HepG2 (cell line): ENCODE measurements around the gene PYCARD. TPM values are rescaled to one million over a fixed set of nuclear protein-coding genes. Genes with fewer than 3 reads are reported as not detected.
A peak's percentile ranks its signal among the peaks of the same experiment; 100 is the strongest.

ENCODE experiments used
- AGO2 ChIP-seq: fragments of 200-400 bp; formaldehyde crosslinking; optimal IDR thresholded peaks from 2 replicates; pipeline ENCODE3; 2017; ENCODE audit warnings: mild to moderate bottlenecking, low read depth, low read length, moderate library complexity
- CHD2 ChIP-seq: IDR thresholded peaks from 2 replicates; pipeline ENCODE4 v1.6.1; 2011; ENCODE audit warnings: low read depth, low read length, improper control_type of control experiment
- ERF ChIP-seq: IDR thresholded peaks from 2 replicates; pipeline ENCODE4 v1.6.1; 2018; ENCODE audit warnings: missing biosample characterization, missing genetic modification reagents
- ETV6 ChIP-seq: sonication (generic); formaldehyde crosslinking; conservative IDR thresholded peaks from 2 replicates; pipeline ENCODE4 v1.4.0; 2020; ENCODE audit warnings: missing genetic modification reagents
- GRHL1 ChIP-seq: sonication (generic); formaldehyde crosslinking; conservative IDR thresholded peaks from 2 replicates; pipeline ENCODE4 v1.8.0; 2022; ENCODE audit warnings: missing genetic modification reagents
- KDM3A ChIP-seq: IDR thresholded peaks from 2 replicates; pipeline ENCODE4 v1.6.1; 2018; ENCODE audit warnings: low read depth, missing compliant biosample characterization
- KDM5B ChIP-seq: sonication (generic); formaldehyde crosslinking; IDR thresholded peaks from 2 replicates; pipeline ENCODE4 v1.4.0; 2020; ENCODE audit warnings: missing genetic modification reagents, mild to moderate bottlenecking, borderline replicate concordance
- KLF6 ChIP-seq: IDR thresholded peaks from 2 replicates; pipeline ENCODE4 v1.8.0; 2016; ENCODE audit warnings: missing biosample characterization, missing genetic modification reagents
- MATR3 ChIP-seq: sonication (generic); formaldehyde crosslinking; IDR thresholded peaks from 2 replicates; pipeline ENCODE4 v1.4.0; 2020; ENCODE audit warnings: missing genetic modification reagents
- NR2F6 ChIP-seq, 2 experiments: IDR thresholded peaks; 2 replicates each; pipeline ENCODE4 v1.6.1; 2016; ENCODE audit warnings: antibody characterized with exemption in 1 of 2, mild to moderate bottlenecking in 1 of 2
- NRL ChIP-seq: sonication (generic); formaldehyde crosslinking; IDR thresholded peaks from 2 replicates; pipeline ENCODE4 v1.5.0; 2020; ENCODE audit warnings: missing genetic modification reagents, mild to moderate bottlenecking, moderate library complexity, borderline replicate concordance
- RBM22 ChIP-seq: fragments of 200-400 bp; formaldehyde crosslinking; optimal IDR thresholded peaks from 2 replicates; pipeline ENCODE3; 2017; ENCODE audit warnings: mild to moderate bottlenecking, low read length, moderate library complexity
- TBL1XR1 ChIP-seq: fragments of 150-350 bp; IDR thresholded peaks from 2 replicates; pipeline ENCODE4 v1.6.1; 2014; ENCODE audit warnings: borderline replicate concordance, low read length; ENCODE audit not compliant: partially characterized antibody
- USF2 ChIP-seq, 2 experiments: sonication (generic) in 1 of 2; formaldehyde crosslinking in 1 of 2; IDR thresholded peaks; 2 replicates each; pipeline versions ENCODE4 v1.5.1 to v1.6.1; 2011 to 2020; ENCODE audit warnings: borderline replicate concordance in 1 of 2, low read depth in 1 of 2, low read length in 1 of 2, mild to moderate bottlenecking in 1 of 2, missing genetic modification reagents in 1 of 2, moderate library complexity in 1 of 2
- ZC3H13 ChIP-seq: sonication (generic); formaldehyde crosslinking; IDR thresholded peaks from 2 replicates; pipeline ENCODE4 v1.8.1; 2023; ENCODE audit warnings: mild to moderate bottlenecking, missing genetic modification reagents, moderate library complexity
- ZNF256 ChIP-seq: sonication (generic); formaldehyde crosslinking; conservative IDR thresholded peaks from 2 replicates; pipeline ENCODE4 v1.4.0; 2020; ENCODE audit warnings: missing genetic modification reagents
- ZNF264 ChIP-seq: sonication (generic); formaldehyde crosslinking; IDR thresholded peaks from 2 replicates; pipeline ENCODE4 v1.4.0; 2020; ENCODE audit warnings: missing genetic modification reagents
- ZNF331 ChIP-seq: sonication (generic); formaldehyde crosslinking; IDR thresholded peaks from 2 replicates; pipeline ENCODE4 v1.4.0; 2020; ENCODE audit warnings: missing genetic modification reagents
- ZNF451 ChIP-seq: sonication (generic); formaldehyde crosslinking; IDR thresholded peaks from 2 replicates; pipeline ENCODE4 v1.5.0; 2020; ENCODE audit warnings: mild to moderate bottlenecking, missing genetic modification reagents
- ZNF652 ChIP-seq: IDR thresholded peaks from 2 replicates; pipeline ENCODE4 v1.6.1; 2016; ENCODE audit warnings: low read depth, borderline replicate concordance
- ZNF839 ChIP-seq: sonication (generic); formaldehyde crosslinking; IDR thresholded peaks from 2 replicates; pipeline ENCODE4 v1.4.0; 2020; ENCODE audit warnings: missing genetic modification reagents, mild to moderate bottlenecking, borderline replicate concordance
- ZNF879 ChIP-seq: sonication (generic); formaldehyde crosslinking; IDR thresholded peaks from 2 replicates; pipeline ENCODE4 v1.8.1; 2023; ENCODE audit warnings: missing genetic modification reagents
- ZSCAN30 ChIP-seq: sonication (generic); formaldehyde crosslinking; IDR thresholded peaks from 2 replicates; pipeline ENCODE4 v1.5.0; 2020; ENCODE audit warnings: mild to moderate bottlenecking, missing genetic modification reagents
- polyA plus RNA-seq, 8 experiments: library from polyadenylated mRNA; depleted of rRNA in 3 of 8; stranded (reverse) in 7 of 8; unstranded in 1 of 8; fragments of >200 nt; fragmentation: Illumina TruSeq in 4 of 8; extraction: Trizol in 4 of 8; gene quantifications; 2 replicates each; pipeline versions ENCODE4 v1.2.1 to v1.2.3, GENCODE V29; 2011 to 2016; ENCODE audit warnings: low read depth in 4 of 8, missing spikeins in 1 of 8, mixed read lengths in 1 of 8; ENCODE audit not compliant: insufficient read depth in 1 of 8
- total RNA-seq, 5 experiments: library from RNA; depleted of rRNA; stranded (reverse); fragments of >200 nt; fragmentation: Illumina TruSeq; extraction: Trizol; gene quantifications; 2 replicates each; pipeline ENCODE4 v1.2.3, GENCODE V29; 2016; ENCODE audit warnings: low read depth in 1 of 5
- TF ChIP-seq, protein P1 (sequence below): sonication (generic); formaldehyde crosslinking; IDR thresholded peaks from 2 replicates; pipeline ENCODE4 v1.4.0; 2020; ENCODE audit warnings: mild to moderate bottlenecking, missing genetic modification reagents

Gene PYCARD
- total and polyA plus RNA-seq, 2 of the 13 experiments (the other 11 are each of a cell fraction or from before 2014, with no cell fraction given), result 4.8 to 9.2 TPM

DNA sequence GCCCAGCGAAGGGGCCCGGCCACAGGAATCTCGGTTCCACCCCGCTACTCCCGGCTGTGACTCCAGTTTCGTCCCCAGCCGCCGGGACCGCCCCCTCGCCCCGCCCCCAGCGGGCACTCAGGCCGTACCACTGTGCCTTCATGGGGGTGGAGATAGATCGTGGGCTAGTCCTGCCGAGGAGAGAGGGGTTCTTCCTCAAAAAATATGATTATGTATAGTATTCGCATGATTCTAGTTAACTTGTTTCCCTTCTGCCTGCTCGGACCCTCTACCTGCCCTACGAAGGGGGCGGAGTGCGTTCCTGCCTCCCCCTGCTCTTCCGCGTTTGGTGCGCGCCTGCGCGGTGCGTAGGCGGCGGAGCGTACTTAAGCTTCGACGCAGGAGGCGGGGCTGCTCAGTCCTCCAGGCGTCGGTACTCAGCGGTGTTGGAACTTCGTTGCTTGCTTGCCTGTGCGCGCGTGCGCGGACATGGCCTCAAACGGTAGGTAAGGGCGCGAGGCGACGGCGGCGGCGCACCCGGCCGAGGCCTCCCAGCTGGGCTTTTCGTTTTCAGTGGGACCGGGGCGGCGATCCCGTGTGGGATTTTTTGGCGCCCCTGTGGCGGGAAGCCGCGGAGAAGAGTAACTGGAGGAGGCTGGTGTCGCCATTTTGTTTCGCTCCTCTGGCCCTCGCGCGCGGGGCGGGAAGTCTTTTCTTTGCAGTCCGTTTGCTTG lies 22.7 kb downstream of the PYCARD start, which contains the start of gene FUS (continued):
- TF ChIP-seq GRHL1 (CRISPR knock-in tag) (no peak; the same call in 1 of the 2 replicates), ZNF879 (CRISPR knock-in tag) (peak; percentile 90), ZC3H13 (CRISPR knock-in tag) (peak; percentile 93), KDM3A (peak; percentile 91; the same call in 1 of the 2 replicates), AGO2 (no peak), MATR3 (CRISPR knock-in tag) (no peak), NRL (CRISPR knock-in tag) (peak; percentile 5; the same call in 1 of the 2 replicates), ZNF264 (CRISPR knock-in tag) (peak; percentile 81; the same call in 1 of the 2 replicates), TBL1XR1 (peak; percentile 89), ZNF839 (CRISPR knock-in tag) (no peak; the same call in 1 of the 2 replicates), ZNF652 (CRISPR knock-in tag) (peak; percentile 49), KLF6 (CRISPR knock-in tag) (peak; percentile 98), ZSCAN30 (CRISPR knock-in tag) (peak; percentile 98), CHD2 (peak; percentile 11; the same call in 1 of the 2 replicates), KDM5B (CRISPR knock-in tag) (peak; percentile 67; the same call in 1 of the 2 replicates), ZNF331 (CRISPR knock-in tag) (peak; percentile 91), NR2F6 (IDR thresholded peaks at IDR 0.05) (no peak), NR2F6 (CRISPR knock-in tag; IDR thresholded peaks at IDR 0.05) (peak; percentile 65), ZNF256 (CRISPR knock-in tag) (peak; percentile 93; the same call in 1 of the 2 replicates), ETV6 (CRISPR knock-in tag) (peak; percentile 88; the same call in 1 of the 2 replicates), USF2 (IDR thresholded peaks at IDR 0.05; ENCODE audit: low read depth, low read length) (no peak), USF2 (CRISPR knock-in tag; IDR thresholded peaks at IDR 0.05; ENCODE audit: borderline replicate concordance) (no peak), RBM22 (peak; percentile 89), ERF (CRISPR knock-in tag) (peak; percentile 64), ZNF451 (CRISPR knock-in tag) (peak; percentile 71)
- TF ChIP-seq, protein P1, sequence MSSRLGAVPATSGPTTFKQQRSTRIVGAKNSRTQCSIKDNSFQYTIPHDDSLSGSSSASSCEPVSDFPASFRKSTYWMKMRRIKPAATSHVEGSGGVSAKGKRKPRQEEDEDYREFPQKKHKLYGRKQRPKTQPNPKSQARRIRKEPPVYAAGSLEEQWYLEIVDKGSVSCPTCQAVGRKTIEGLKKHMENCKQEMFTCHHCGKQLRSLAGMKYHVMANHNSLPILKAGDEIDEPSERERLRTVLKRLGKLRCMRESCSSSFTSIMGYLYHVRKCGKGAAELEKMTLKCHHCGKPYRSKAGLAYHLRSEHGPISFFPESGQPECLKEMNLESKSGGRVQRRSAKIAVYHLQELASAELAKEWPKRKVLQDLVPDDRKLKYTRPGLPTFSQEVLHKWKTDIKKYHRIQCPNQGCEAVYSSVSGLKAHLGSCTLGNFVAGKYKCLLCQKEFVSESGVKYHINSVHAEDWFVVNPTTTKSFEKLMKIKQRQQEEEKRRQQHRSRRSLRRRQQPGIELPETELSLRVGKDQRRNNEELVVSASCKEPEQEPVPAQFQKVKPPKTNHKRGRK (CRISPR knock-in tag), result no peak
